ENCODE results near the gene MAGEB17.

DNA sequence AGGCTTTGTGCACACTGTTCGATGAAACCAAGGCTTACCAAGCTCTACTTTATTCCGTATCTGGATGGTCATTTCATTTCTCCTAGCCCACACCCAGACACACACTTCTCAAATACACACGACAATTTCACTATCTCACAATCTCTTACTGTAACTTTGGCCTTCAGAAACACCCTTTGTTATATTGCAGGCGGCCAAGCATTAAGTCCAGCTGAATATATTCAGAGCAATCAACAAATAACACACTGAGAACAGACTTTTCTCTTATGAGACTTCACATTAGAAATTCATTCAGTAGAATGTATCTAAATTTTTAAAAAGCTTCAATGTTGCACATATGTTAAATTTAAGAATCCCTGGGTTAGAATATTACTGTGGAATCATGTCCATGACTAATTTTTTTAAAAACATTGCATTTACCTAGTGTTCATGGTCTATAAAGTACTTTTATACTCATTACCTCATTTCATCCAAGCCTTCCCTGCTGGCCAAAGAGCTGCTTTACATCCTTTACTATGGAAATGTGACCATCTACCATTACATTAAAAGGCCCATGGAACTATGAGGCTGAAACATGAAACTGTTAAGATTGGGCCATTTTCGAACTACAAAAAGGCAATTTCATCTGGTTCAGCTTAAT lies 10.5 kb upstream of the MAGEB17 start:
- TF ChIP-seq, protein P1, sequence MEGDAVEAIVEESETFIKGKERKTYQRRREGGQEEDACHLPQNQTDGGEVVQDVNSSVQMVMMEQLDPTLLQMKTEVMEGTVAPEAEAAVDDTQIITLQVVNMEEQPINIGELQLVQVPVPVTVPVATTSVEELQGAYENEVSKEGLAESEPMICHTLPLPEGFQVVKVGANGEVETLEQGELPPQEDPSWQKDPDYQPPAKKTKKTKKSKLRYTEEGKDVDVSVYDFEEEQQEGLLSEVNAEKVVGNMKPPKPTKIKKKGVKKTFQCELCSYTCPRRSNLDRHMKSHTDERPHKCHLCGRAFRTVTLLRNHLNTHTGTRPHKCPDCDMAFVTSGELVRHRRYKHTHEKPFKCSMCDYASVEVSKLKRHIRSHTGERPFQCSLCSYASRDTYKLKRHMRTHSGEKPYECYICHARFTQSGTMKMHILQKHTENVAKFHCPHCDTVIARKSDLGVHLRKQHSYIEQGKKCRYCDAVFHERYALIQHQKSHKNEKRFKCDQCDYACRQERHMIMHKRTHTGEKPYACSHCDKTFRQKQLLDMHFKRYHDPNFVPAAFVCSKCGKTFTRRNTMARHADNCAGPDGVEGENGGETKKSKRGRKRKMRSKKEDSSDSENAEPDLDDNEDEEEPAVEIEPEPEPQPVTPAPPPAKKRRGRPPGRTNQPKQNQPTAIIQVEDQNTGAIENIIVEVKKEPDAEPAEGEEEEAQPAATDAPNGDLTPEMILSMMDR (IDR thresholded peaks at IDR 0.05), result no peak
- TF ChIP-seq POLR2A (IDR thresholded peaks at IDR 0.05) (no peak), EP300 (IDR thresholded peaks at IDR 0.05; ENCODE audit: low read depth) (no peak), POLR2AphosphoS5 (IDR thresholded peaks at IDR 0.05) (no peak)

Measured in transverse colon (tissue), 4 donors.